EH (cell line): ENCODE results near the gene WFDC6.
A peak's percentile ranks its signal among the peaks of the same experiment; 100 is the strongest.
"Not testable (repeated sequence)": the region's sequence is repeated elsewhere in the genome, so short reads cannot be mapped to it uniquely, and the experiment has no call there.

Experiments used
- DNase-seq: peaks from one replicate; pipeline ENCODE4 v3.0.0-alpha.2; 2015; ENCODE audit warnings: low read depth

WFDC6 gene

DNA sequence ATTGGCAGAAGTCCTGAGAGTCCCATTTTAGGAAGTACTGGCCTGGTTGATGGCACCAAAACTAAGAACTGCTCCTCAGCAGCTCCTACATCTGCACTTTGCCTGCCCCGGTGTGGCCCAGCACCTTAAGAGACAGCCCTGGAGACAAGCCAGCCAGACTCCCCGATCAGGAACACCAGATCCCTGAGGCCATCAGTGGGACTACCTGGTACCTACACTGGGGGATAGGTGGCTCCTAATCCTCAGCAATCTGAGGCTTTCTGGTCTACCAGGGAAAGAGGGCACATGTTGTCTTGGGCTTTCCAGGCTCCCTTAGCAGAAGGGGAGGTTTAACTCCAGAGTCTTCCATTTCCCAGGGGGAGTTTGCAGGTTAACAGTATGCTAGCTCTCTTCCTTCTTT, at the start of gene WFDC6:
TSS of gene WFDC6 (minus strand) at position 101 of the 400 bp plus-strand sequence. CDS start at position 26, 75 bp downstream.
- DNase-seq = no peak

DNA sequence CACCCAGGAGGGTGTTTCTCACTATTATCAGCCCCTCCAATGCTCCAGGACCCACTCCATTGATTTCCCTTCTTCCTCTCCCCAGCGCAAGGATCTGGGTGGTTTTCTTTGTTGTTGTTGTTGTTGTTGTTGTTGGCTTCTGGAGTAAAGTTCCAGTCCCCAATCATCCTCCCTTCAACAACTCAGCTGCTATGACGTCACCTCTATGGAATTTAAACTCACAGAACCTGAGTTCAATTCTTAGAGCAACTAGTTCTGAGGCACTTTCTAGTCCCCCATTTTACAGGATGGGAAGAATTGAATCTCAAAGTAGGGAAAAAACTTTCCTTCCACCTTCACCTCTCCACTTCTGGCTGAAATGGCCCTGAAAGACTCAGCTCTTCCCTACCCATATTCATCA, 49.5 kb upstream of the WFDC6 start:
- DNase-seq = no peak

DNA sequence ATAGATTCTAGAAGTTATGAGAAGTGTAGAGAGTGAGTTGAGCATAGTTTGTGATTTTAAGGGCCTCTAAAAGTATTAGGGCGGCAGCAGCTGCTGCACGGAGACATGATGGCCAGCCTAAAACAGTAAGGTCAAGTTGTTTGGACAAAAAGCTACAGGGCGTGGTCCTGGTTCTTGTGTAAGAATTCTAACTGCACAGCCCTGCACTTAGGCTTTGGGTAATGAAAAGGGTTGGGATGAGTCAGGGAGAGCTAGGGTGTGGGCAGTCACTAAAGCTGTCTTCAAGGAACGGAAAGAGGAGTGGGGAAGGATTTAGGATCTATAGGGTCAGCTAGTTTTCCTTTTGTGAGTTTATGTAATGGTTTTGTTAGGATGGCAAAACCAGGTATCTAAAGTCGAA, 46.7 kb upstream of the WFDC6 start:
- not testable (repeated sequence) for DNase-seq

DNA sequence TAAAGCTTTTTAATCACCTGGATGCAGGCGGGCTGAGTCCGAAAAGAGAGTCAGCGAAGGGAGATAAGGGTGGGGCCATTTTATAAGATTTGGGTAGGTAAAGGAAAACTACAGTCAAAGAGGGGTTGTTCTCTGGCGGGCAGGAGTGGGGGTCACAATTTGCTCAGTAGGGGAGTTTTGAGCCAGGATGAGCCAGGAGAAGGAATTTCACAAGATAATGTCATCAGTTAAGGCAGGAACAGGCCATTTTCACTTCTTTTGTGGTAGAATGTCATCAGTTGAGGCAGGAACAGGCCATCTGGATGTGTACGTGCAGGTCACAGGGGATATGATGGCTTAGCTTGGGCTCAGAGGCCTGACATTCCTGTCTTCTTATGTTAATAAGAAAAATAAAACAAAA, 45.0 kb upstream of the WFDC6 start:
- DNase-seq = not testable (repeated sequence)

DNA sequence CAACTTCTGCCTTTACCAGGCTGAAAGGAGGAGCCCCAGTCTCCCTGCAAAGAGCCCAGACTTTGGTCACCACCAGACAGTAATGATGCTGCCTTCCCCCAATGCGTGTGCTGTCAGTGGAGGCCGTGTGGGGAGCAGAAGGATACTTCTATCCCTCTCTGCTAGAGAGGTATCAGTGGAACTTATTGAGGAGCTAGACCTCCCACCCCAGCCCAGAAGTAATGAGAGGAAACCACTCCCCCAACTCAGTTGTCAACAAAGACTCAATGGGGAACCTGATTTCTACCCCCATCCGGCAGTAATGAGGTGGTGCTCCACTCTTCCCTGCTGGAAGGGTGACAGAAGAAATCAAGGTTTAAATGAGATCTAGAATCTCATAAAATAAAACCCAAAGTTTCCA, 44.2 kb upstream of the WFDC6 start:
- DNase-seq = no peak

DNA sequence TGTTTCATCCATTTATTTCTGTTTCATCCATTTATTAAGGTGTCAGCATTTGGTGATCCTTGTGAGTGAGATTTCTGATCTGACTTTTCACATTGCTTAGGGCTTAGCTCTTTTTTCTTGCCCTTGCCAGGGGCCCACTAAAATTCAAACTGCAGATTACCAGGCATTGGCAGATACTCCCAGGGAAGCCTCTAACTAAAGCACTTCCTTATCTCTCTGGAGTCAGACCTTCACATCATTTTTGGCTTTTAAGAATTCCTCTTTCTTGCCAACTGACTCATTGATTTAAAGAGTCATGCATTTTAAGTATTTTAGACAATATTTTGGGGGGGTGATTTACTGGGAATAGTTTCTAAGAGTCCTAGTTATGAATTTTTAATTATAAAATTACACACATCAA, 42.4 kb upstream of the WFDC6 start:
- no peak for DNase-seq

DNA sequence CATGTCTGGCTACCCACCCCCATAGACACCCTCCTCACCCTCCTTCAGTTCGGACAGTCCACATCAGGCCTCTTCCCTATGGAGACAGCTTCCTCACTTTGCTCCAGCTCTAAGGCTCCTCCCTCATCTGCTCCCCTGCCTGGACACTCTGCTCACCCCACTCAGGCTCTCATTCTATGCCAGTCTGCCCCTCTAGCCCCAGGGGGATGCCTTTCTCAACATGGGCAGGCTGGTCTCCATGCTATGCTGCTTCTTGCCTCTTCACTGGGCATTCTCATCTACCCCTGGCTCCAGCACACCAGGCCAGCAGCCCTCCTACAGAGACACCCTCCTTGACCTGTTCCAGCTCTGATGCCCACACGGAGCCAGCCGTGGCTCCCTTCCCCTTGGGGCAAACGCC, 39.9 kb upstream of the WFDC6 start, which contains the start of gene WFDC8:
TSS of gene WFDC8 (minus strand) at position 101 of the 400 bp plus-strand sequence. CDS start at position 64, 37 bp downstream.
- DNase-seq = no peak

DNA sequence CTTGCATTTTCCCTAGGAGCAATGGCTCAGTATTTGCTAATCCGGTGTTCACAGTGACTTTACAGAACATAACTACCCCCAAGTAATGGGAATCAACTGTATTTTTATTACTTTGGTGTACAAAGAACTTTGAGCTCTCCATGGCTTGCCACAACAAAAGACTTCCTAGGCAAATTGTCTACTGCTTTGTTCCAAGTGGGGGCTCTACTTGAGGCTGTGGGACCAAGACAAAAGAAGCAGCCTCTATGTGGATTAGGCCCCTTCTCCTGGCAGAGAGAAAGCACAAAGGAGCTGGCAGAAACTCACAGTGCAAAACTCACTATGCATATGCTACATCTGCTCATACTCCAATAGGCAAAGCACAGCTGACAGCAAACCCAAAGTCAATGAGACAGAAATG, 38.9 kb upstream of the WFDC6 start:
- DNase-seq = no peak

DNA sequence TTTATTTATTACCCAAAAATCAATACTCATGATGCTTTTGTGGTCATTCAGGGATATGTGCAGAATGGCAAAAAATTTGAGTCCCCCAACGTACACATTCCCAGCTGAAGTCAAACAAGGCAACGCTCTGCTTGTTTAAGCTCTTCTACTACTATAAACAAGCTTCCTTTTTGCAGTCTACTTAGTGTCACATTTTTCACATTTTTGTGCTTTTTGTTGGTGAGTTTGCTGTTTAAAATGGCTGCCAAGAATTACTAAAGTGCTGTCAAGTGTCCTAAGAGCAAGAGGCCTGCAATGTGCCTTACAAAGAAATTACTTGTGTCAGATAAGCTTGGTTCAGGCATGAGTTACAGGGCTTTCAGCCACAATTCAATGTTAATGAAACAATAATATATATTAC, 37.7 kb upstream of the WFDC6 start:
- peak; percentile 47 for DNase-seq

DNA sequence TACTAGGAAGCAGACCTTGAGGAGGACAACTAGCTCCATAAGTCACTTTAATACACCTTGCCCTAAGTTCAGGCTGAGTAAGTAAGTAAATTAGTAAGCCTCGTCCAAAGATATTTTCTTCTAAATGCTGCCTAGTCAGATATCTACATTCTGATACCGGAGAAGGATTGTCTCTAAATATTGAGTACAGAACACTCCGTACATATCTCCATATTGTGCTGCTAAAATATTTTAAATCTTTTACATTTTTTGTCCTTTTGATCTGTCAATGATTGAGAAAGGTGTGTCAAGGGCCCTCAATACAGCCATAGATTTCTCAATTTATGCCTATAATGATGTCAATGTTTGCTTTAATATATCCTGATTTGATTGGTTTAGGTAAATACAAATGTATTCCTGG, 36.6 kb upstream of the WFDC6 start:
- no peak for DNase-seq

DNA sequence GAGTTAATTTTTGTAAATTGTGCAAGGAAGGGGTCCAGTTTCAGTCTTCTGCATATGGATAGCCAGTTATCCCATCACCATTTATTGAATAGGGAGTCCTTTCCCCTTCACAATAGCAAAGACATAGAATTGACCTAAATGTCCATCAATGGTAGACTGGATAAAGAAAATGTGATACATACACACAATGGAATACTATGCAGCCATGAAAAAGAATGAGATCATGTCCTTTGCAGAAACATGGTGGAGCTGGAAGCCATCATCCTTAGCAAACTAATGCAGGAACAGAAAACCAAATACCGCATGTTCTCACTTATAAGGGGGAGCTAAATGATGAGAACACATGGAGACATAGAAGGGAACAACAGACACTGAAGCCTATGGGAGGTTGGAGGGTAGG, 30.4 kb upstream of the WFDC6 start:
- not testable (repeated sequence) for DNase-seq

DNA sequence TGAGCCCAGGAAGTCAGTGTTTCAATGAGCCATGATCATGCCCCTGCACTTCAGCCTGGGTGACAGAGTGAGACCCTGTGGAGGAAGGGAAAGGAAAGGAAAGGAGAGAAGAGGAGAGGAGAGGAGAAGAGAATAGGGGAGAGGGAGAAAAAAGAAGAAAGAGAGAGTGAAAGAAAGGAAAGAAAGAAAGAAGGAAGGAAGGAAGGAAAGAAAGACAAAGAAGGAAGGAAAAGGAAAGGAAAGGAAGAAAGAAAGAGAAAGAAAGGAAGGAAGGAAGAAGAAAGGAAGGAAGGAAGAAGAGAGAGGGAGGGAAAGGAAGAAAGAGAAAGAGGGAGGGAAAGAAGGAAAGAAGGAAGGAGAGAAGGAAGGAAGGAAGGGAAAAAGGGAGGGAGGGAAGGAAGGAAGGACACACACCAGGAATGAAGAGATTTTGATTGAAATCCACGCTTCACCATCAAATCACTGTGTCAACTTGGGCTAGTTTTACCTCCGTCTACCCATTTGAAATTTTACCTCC, 25.5 kb upstream of the WFDC6 start:
- DNase-seq = no peak

DNA sequence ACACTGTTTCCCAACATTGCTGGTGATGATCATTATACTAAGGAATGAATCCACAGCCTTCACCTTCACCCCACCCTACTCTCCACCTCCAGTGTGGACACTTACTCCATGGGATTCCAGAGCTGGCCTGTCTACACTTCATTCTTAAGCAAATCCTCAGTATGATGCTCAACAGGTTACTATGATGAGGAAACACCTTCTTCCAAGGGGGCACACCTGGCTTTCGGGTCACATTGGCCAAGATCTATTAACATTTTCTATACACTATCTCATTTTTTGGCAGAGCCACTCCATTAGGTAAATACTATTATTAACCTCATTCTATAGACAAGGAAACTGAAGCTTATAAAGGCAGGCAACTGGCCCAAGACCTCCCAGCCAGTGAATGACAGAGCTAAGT, 15.9 kb upstream of the WFDC6 start:
- no peak for DNase-seq

DNA sequence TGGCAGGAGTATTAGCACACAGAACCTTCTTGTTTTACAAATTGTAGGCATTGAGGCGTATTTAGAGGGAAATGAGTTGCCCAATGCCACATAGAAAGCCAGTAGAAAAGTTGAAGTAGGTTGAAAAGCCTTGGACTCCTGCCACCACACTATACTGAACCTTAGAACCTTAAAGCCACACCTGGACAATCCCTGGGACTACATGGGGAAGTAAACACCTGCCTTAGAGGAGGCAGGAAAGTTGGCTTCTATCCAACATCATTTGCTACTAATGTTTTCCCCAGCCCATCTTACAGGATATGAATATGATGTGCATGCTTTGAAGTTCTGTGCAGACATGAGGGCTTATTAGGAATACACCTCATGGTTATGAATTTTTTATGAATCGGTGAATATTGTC, 13.2 kb upstream of the WFDC6 start:
- DNase-seq = no peak

DNA sequence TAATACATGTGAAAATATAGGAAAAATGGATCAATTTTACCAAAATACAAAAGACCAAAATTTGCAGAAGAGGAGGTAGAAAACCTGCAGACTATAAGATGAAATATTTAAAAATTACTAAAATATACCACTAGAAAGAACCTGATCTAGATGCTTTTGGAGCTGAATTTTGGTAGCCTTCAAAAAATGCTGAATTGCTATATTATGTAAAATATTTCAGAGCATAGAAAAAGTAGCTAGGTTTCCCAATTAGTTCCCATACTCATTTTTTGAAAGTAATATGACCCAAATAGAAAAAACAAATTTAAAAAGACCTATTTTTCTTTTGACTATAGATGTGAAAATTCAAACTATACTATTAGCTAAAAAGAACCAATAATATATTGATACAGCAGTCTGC, 11.5 kb upstream of the WFDC6 start:
- no peak for DNase-seq

DNA sequence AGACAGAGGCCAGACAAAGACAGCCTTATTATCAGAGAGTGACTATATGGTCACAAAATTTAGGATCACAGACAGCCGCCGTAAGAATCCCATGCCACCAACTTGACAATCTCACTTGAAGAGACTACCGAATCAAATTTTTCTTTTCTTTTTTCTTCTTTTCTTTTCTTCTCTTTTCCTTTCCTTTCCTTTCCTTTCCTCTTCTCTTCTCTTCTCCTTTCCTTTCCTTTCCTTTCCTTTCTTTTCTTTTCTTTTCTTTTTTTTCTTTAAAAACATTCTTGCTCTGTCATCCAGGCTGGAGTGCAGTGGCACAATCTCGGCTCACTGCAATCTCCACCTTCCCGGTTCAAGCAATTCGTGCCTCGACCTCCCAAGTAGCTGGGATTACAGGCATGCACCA, 9.1 kb upstream of the WFDC6 start:
- DNase-seq = no peak

DNA sequence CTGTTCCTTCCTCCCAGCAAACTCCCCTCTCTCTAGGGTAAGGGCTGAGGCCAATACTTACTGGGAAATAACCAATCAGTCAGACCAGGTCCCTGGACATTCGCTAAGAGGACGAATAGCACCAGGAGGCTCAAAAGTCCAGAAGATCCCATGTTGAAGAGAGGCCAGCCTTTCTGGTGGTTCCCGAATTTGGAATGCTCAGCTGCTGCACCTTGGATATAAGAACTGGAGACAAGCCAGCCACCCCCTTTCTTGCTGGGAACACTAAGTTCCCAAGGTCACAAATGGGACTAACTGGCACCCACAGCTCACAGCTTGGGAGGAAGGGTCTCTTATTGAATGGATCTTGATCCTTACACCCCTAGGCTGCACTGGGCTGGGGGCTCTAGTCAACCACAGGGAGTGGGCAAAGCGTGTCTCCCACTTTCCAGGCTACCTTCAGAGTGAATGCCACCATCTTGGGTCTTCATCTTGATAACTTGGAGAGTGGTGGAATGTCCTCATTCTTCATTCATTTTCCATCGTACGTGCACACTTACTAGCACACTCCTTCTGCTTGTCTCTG, 8.0 kb upstream of the WFDC6 start, which contains the start of gene EPPIN:
TSS of gene EPPIN (minus strand) at position 196 of the 565 bp plus-strand sequence. CDS start at position 152, 44 bp downstream.
- no peak for DNase-seq

DNA sequence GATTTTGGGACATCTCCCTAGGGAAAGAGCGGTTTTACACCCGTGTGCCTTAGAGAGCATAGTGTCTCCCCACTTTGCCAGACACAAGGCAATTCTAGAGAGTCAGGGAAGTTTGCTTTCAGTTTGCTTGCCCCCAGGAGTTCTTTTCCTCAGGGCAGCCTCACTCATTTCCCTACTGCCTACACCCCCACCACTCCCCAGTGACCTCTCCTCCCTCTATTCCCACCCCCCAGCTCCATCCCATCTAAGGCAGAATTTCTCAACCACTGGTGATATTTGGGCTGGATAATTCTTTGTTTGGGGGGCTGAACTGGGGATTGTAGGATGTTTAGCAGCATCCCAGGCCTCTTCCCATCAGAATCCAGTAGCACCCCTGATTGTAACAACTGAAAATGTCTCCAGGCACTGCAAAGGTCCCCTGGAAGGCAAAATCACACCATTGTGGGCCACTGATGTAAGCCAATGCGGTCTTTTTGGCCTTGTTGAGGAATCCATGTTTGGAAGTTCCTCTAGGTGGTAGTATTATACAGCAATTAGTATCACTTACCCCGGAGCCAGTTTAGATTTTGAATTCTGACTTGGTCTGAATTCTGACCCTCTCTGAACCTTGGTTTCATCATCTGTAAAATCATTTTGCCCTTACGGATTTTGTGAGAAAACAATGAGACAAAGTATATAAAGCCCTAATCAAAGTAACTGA, 6.6 kb upstream of the WFDC6 start:
- DNase-seq = peak; percentile 27

DNA sequence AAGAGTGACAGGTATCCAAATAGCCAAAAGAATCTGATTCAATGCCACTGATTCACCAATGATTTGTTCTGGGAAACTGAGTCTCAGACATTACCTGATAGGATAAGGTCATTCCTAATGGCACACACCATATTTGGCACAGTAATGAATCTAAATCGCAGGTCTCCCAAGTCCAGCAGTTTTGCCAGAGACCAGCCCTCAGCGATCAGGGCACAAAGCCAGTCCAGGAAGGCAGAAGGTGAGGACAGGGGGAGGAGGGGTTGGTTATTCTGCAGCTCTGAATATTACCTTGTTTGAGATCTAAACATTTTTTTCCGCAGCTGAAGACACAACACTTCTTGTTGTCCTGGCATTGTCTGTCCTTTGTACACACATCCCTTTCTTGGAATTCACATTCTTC, 6.1 kb upstream of the WFDC6 start:
- DNase-seq = no peak

DNA sequence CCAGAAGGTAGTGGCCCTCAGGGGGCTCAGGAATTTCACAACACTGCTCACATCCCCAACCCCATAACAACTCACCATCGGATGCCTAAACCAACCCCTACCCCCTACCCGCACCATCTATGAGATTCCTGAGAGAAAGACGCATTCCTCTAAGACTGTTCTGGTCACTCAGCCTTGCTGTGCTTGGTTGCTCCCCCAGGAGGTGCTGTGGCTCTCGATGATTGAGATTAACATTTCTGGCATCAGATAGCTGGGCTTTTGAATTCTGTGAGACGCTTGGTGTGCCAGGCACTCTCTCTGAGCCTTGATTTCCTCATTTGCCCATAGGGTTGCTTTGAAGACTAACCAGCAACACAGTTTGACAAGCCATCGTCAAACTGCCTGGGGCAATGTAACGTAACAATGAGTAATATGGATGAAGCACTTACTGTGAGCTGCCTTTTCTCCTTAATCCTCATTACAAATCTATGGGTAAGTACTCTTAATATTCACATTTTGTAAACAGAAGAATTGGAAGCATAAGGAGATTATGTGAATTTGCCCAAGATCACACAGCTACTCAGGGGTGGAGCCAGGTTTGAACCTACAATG, 978 bp downstream of the WFDC6 start:
- DNase-seq = peak; percentile 9

DNA sequence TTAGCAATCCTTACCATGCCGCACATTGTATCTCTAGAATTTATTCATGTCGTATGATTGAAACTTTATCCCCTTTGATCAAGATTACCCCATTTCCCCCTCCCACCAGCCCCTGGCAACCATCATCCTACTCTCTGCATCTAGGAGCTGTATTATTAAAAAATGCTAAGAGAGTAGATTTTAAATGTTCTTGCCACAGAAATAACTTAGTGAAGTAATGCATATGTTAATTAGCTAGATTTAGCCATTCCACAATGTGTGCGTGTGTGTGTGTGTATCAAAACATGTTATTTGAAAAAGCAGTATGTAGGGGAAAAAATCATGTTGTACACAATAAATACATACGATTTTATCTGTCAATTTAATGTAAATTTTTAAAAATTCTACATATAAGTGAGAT, 12.0 kb downstream of the WFDC6 start:
- no peak for DNase-seq

DNA sequence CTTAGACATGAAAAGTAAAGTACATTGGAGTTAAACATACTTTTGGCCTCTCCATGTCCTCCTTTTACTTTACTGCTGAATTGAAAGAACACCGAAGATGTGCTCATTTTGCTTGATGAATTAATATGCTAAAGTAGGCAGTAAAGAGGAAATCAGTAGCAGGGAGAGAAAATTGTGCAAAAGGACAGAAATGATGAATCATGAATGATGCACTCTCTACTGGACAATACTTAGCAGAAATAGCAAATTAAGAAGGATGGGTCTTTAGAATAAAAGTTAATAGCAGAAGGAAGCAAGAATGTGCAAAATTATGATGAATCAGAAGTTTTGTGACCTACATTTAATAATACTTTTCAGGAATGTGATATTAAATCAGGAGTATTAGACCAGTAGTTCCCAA, 15.5 kb downstream of the WFDC6 start:
- DNase-seq = no peak

DNA sequence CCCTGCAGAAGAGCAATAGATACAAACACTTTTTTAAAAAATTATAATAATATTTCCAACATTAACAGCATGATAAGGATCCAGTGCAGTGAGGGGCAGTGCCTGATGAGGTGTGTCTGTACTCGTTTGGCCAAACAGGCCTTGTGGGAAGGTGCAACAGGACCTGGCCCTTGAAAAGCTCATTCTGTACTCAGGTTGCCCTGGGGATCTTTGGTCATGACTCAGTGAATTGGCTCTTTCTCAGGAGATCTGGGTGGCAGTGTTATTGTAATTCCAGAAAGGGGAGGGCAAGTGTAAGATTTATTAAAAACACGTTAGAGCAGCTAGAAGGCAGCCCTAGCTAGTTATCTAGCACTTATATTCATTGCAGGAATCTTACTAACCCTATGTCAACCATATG, 21.0 kb downstream of the WFDC6 start:
- DNase-seq = no peak
